Calu3 (cell line): ENCODE results near the gene RPN2. TPM values are rescaled to one million over a fixed set of nuclear protein-coding genes. Genes with fewer than 3 reads are reported as not detected.

Source experiments
- BruUV-seq: library from RNA; stranded (reverse); fragments of 400-500 nt; replicated peaks from 2 replicates; lab custom pipeline; 2021; lab: Mats Ljungman, UMichigan
- CTCF ChIA-PET: fragments of 300-600 bp; sonication (Branson Sonifier 250); formaldehyde crosslinking; loops from one replicate; lab custom pipeline; 2022; ENCODE audit warnings: antibody characterized with exemption; lab: Charles Lee
- DNase-seq: peaks from one replicate; pipeline ENCODE4 v3.0.0; 2022
- H3K27ac Mint-ChIP-seq: one replicate; pipeline ENCODE4 v1.8.0; 2022; ENCODE audit warnings: mixed read lengths; ENCODE audit not compliant: unreplicated experiment
- H3K27me3 Mint-ChIP-seq: one replicate; pipeline ENCODE4 v1.8.0; 2022; ENCODE audit warnings: mixed read lengths; ENCODE audit not compliant: unreplicated experiment
- H3K36me3 Mint-ChIP-seq: one replicate; pipeline ENCODE4 v1.8.0; 2022; ENCODE audit warnings: mild to moderate bottlenecking, moderate library complexity, mixed read lengths; ENCODE audit not compliant: insufficient read depth, unreplicated experiment
- H3K4me1 Mint-ChIP-seq: one replicate; pipeline ENCODE4 v1.8.0; 2022; ENCODE audit warnings: mild to moderate bottlenecking, low read depth, mixed read lengths; ENCODE audit not compliant: unreplicated experiment
- H3K4me3 Mint-ChIP-seq: one replicate; pipeline ENCODE4 v1.8.0; 2022; ENCODE audit warnings: mild to moderate bottlenecking, low read depth, moderate library complexity, mixed read lengths; ENCODE audit not compliant: unreplicated experiment
- H3K9me3 Mint-ChIP-seq: one replicate; pipeline ENCODE4 v1.8.0; 2022; ENCODE audit warnings: low read depth, mixed read lengths; ENCODE audit not compliant: unreplicated experiment
- intact Hi-C: fragments of 100-400 bp; cut with micrococcal nuclease; formaldehyde crosslinking; loops from one replicate; pipeline ENCODE4 v1.10.0; 2022; ENCODE audit not compliant: unreplicated experiment
- total RNA-seq: library from RNA; stranded (reverse); gene quantifications from 2 replicates; pipeline ENCODE4 v1.2.3, GENCODE V29; 2022
- TF ChIP-seq, protein P1 (sequence below): fragments of 200-600 bp; IDR thresholded peaks from one replicate; pipeline ENCODE4 v1.8.0; 2022; ENCODE audit warnings: antibody characterized with exemption; ENCODE audit not compliant: unreplicated experiment

RPN2 gene
- total RNA-seq, 1 experiment from 2014 or later: 522 TPM

GRCh38 chr20:37233548-37234253, 54.6 kb downstream of the RPN2 start:
- H3K36me3 Mint-ChIP-seq: peaks cover 80% of the 10 kb centered on the region
- no peaks in the 10 kb centered on the region for H3K4me1 Mint-ChIP-seq
- no peak for DNase-seq
- H3K27me3 Mint-ChIP-seq: no peaks in the 10 kb centered on the region
- intact Hi-C loops: no loop called here
- BruUV-seq: no TSS peak
- H3K4me3 Mint-ChIP-seq: no peak overlapping the region
- H3K9me3 Mint-ChIP-seq: no peaks in the 10 kb centered on the region
- CTCF ChIA-PET: interaction anchor here (0.7 kb wide), 1 partner anchor 191 kb away, joined by 3 read pairs; no protein-coding TSS in a partner anchor
- TF ChIP-seq, protein P1, sequence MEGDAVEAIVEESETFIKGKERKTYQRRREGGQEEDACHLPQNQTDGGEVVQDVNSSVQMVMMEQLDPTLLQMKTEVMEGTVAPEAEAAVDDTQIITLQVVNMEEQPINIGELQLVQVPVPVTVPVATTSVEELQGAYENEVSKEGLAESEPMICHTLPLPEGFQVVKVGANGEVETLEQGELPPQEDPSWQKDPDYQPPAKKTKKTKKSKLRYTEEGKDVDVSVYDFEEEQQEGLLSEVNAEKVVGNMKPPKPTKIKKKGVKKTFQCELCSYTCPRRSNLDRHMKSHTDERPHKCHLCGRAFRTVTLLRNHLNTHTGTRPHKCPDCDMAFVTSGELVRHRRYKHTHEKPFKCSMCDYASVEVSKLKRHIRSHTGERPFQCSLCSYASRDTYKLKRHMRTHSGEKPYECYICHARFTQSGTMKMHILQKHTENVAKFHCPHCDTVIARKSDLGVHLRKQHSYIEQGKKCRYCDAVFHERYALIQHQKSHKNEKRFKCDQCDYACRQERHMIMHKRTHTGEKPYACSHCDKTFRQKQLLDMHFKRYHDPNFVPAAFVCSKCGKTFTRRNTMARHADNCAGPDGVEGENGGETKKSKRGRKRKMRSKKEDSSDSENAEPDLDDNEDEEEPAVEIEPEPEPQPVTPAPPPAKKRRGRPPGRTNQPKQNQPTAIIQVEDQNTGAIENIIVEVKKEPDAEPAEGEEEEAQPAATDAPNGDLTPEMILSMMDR: no peak
- no peak overlapping the region for H3K27ac Mint-ChIP-seq

- Mint-ChIP-seq H3K27me3 (no peaks in the 10 kb centered on the region), H3K9me3 (no peaks in the 10 kb centered on the region), H3K4me1 (no peaks in the 10 kb centered on the region), H3K36me3 (peaks cover 79% of the 10 kb centered on the region), H3K27ac (no peak overlapping the region), H3K4me3 (no peak overlapping the region)
- BruUV-seq: no TSS peak
- CTCF ChIA-PET: no interaction called here
- intact Hi-C loops: no loop called here
- TF ChIP-seq, protein P1: no peak
- no peak for DNase-seq
Measured at GRCh38 chr20:37234254-37234581, 55.1 kb downstream of the RPN2 start.

DNA sequence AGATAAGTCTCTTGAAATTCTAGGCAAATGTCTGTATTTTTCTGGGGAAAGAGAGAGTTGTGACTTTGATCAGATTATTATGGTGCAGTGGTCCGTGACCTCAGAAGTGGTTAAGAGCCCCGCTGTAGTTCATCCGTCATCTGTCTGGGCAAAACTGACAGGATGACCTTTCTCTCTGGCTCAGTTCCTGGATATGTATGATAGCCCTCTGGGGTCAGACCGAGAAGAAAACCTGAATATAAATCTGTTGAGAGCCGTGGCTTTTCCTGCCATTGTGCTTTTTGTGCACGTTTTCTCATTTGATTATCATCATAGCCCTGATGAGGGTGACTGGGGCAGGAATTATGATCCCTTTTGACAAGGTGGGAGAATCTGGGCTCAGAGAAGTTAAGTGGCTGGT, 55.9 kb downstream of the RPN2 start:
- peaks cover 81% of the 10 kb centered on the region for H3K36me3 Mint-ChIP-seq
- no peak for DNase-seq
- H3K27ac Mint-ChIP-seq: no peak overlapping the region
- TF ChIP-seq, protein P1: no peak
- no peaks in the 10 kb centered on the region for H3K27me3 Mint-ChIP-seq
- CTCF ChIA-PET: no interaction called here
- BruUV-seq: no TSS peak
- H3K4me1 Mint-ChIP-seq: no peaks in the 10 kb centered on the region
- no peak overlapping the region for H3K4me3 Mint-ChIP-seq
- intact Hi-C loops: no loop called here
- H3K9me3 Mint-ChIP-seq: no peaks in the 10 kb centered on the region

GRCh38 chr20:37236462-37236861, 57.3 kb downstream of the RPN2 start:
- no peak overlapping the region for H3K27ac Mint-ChIP-seq
- H3K9me3 Mint-ChIP-seq: no peaks in the 10 kb centered on the region
- H3K4me3 Mint-ChIP-seq: no peak overlapping the region
- H3K27me3 Mint-ChIP-seq: no peaks in the 10 kb centered on the region
- peaks cover 85% of the 10 kb centered on the region for H3K36me3 Mint-ChIP-seq
- CTCF ChIA-PET: interaction anchor here (0.7 kb wide), 1 partner anchor 19 kb away, joined by 3 read pairs; no protein-coding TSS in a partner anchor
- TF ChIP-seq, protein P1: no peak
- DNase-seq: no peak
- no peaks in the 10 kb centered on the region for H3K4me1 Mint-ChIP-seq
- BruUV-seq: no TSS peak
- intact Hi-C loops: no loop called here
